ENCODE data around the gene DNAJC4. TPM values are rescaled to one million over a fixed set of nuclear protein-coding genes. Genes with fewer than 3 reads are reported as not detected.

DNAJC4 gene
- polyA plus RNA-seq, 2 of the 4 experiments (the other 2 are of a cell fraction), result 9.8 to 16.2 TPM

DNA sequence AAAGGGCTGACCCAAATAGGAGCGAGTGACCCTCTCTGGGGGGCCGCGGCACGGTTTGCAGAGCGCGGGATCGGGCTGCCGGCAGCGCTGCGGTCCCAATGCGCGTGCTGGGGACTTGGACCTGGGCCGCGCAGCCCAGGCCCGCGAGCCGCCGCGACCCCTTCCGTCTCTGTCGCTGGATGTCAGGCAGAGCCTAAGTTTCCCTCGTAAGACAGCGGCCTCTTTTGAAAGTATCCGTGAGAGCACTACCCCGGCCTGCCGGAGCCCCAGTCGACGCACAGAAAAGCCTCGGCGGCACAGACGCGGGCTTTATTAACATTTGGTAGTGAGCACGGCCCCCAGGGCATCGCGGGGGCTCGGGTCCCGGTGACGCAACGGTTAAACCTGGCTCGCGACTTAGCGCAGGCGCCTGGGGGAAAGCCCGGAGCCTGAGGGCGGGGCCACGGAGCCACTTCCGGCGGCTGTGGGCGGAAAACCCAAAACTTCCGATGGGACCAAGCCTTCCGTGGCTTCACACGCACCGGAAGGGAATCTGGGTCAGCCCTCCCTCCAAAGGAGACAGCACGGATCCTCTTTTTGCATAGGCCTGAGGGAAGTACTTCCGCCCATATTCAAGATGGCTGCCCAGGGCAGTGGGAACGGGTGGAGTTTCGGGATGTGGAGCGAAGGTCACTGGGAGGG is 39.3 kb downstream of the DNAJC4 start:
- peaks cover 32% of the 10 kb centered on the region for H3K4me1 ChIP-seq
- peak overlapping the region; percentile 97 for H3K4me2 ChIP-seq
- H3K9me3 ChIP-seq, result no peaks in the 10 kb centered on the region
- POLR2A ChIA-PET, result interaction anchor here (0.6 to 5.9 kb wide), 13 partner anchors 10 to 84 kb away, joined by 3 to 53 read pairs (median 5); partner anchors contain the start of genes BAD, ESRRA, FKBP2 and GPR137
- DNase-seq (ENCODE audit: low read depth in 1 of 2, low spot score in 1 of 2) (peak; percentile 87 to 100), FAIRE-seq (peak; percentile 59), ATAC-seq (peak; percentile 80 to 91)
- H3K4me3 ChIP-seq, result peak overlapping the region; percentile 72
- WGBS (ENCODE audit: missing lambda C conversion rate), result 3% methylated on average over 29 of the region's 58 CpGs
- CTCF ChIA-PET, result interaction anchor here (0.6 to 16.0 kb wide), 12 partner anchors 11 to 707 kb away, joined by 3 to 220 read pairs (median 4); partner anchors contain the start of genes BAD, CATSPERZ, ESRRA and PLCB3
- peak overlapping the region; percentile 94 to 97 for H3K27ac ChIP-seq
- peak; percentile 56; the same call in 1 of the 2 replicates for TF ChIP-seq PHF8 (IDR thresholded peaks at IDR 0.05; ENCODE audit: borderline replicate concordance, low read depth)
- TF ChIP-seq HOXB5 (CRISPR knock-in tag; IDR thresholded peaks at IDR 0.05), result no peak
- TF ChIP-seq HOXB13 (CRISPR knock-in tag; IDR thresholded peaks at IDR 0.05; ENCODE audit: low read depth), result no peak
- peak; percentile 84; the same call in 1 of the 2 replicates for TF ChIP-seq RNF2 (IDR thresholded peaks at IDR 0.05; ENCODE audit: borderline replicate concordance, low read depth)
- TF ChIP-seq MYC (IDR thresholded peaks at IDR 0.05; ENCODE audit: borderline replicate concordance, low read length), result no peak; the same call in 1 of the 2 replicates
- TF ChIP-seq, protein P1, sequence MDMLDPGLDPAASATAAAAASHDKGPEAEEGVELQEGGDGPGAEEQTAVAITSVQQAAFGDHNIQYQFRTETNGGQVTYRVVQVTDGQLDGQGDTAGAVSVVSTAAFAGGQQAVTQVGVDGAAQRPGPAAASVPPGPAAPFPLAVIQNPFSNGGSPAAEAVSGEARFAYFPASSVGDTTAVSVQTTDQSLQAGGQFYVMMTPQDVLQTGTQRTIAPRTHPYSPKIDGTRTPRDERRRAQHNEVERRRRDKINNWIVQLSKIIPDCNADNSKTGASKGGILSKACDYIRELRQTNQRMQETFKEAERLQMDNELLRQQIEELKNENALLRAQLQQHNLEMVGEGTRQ (IDR thresholded peaks at IDR 0.05), result no peak
- no peak for TF ChIP-seq TFCP2L1 (CRISPR knock-in tag; IDR thresholded peaks at IDR 0.05)
- TF ChIP-seq CHD4 (IDR thresholded peaks at IDR 0.05; ENCODE audit: borderline replicate concordance), result no peak
- TF ChIP-seq HEYL (CRISPR knock-in tag; IDR thresholded peaks at IDR 0.05), result no peak
- TF ChIP-seq CEBPB (IDR thresholded peaks at IDR 0.05), result peak; percentile 75 to 87; a peak in 3 of 4 replicates
- no peak for TF ChIP-seq ZNF302 (CRISPR knock-in tag; IDR thresholded peaks at IDR 0.05)
- TF ChIP-seq, protein P2, sequence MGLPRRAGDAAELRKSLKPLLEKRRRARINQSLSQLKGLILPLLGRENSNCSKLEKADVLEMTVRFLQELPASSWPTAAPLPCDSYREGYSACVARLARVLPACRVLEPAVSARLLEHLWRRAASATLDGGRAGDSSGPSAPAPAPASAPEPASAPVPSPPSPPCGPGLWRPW (IDR thresholded peaks at IDR 0.05), result no peak
- no peak for TF ChIP-seq KDM5A (IDR thresholded peaks at IDR 0.05)
- TF ChIP-seq, protein P3, sequence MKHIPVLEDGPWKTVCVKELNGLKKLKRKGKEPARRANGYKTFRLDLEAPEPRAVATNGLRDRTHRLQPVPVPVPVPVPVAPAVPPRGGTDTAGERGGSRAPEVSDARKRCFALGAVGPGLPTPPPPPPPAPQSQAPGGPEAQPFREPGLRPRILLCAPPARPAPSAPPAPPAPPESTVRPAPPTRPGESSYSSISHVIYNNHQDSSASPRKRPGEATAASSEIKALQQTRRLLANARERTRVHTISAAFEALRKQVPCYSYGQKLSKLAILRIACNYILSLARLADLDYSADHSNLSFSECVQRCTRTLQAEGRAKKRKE (CRISPR knock-in tag; IDR thresholded peaks at IDR 0.05; ENCODE audit: low read depth), result no peak
- TF ChIP-seq, protein P4, sequence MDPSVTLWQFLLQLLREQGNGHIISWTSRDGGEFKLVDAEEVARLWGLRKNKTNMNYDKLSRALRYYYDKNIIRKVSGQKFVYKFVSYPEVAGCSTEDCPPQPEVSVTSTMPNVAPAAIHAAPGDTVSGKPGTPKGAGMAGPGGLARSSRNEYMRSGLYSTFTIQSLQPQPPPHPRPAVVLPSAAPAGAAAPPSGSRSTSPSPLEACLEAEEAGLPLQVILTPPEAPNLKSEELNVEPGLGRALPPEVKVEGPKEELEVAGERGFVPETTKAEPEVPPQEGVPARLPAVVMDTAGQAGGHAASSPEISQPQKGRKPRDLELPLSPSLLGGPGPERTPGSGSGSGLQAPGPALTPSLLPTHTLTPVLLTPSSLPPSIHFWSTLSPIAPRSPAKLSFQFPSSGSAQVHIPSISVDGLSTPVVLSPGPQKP (IDR thresholded peaks at IDR 0.05; ENCODE audit: low read depth, low read length), result no peak
- TF ChIP-seq SREBF2 (IDR thresholded peaks at IDR 0.05), result no peak
- TF ChIP-seq BHLHE40 (IDR thresholded peaks at IDR 0.05; ENCODE audit: low read depth, low read length), result no peak
- TF ChIP-seq, protein P5, sequence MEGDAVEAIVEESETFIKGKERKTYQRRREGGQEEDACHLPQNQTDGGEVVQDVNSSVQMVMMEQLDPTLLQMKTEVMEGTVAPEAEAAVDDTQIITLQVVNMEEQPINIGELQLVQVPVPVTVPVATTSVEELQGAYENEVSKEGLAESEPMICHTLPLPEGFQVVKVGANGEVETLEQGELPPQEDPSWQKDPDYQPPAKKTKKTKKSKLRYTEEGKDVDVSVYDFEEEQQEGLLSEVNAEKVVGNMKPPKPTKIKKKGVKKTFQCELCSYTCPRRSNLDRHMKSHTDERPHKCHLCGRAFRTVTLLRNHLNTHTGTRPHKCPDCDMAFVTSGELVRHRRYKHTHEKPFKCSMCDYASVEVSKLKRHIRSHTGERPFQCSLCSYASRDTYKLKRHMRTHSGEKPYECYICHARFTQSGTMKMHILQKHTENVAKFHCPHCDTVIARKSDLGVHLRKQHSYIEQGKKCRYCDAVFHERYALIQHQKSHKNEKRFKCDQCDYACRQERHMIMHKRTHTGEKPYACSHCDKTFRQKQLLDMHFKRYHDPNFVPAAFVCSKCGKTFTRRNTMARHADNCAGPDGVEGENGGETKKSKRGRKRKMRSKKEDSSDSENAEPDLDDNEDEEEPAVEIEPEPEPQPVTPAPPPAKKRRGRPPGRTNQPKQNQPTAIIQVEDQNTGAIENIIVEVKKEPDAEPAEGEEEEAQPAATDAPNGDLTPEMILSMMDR (IDR thresholded peaks at IDR 0.05), result peak; percentile 12; the same call in 1 of the 3 replicates
- no peak for TF ChIP-seq CHD2 (IDR thresholded peaks at IDR 0.05; ENCODE audit: low read length, partially characterized antibody)
- TF ChIP-seq, protein P6, sequence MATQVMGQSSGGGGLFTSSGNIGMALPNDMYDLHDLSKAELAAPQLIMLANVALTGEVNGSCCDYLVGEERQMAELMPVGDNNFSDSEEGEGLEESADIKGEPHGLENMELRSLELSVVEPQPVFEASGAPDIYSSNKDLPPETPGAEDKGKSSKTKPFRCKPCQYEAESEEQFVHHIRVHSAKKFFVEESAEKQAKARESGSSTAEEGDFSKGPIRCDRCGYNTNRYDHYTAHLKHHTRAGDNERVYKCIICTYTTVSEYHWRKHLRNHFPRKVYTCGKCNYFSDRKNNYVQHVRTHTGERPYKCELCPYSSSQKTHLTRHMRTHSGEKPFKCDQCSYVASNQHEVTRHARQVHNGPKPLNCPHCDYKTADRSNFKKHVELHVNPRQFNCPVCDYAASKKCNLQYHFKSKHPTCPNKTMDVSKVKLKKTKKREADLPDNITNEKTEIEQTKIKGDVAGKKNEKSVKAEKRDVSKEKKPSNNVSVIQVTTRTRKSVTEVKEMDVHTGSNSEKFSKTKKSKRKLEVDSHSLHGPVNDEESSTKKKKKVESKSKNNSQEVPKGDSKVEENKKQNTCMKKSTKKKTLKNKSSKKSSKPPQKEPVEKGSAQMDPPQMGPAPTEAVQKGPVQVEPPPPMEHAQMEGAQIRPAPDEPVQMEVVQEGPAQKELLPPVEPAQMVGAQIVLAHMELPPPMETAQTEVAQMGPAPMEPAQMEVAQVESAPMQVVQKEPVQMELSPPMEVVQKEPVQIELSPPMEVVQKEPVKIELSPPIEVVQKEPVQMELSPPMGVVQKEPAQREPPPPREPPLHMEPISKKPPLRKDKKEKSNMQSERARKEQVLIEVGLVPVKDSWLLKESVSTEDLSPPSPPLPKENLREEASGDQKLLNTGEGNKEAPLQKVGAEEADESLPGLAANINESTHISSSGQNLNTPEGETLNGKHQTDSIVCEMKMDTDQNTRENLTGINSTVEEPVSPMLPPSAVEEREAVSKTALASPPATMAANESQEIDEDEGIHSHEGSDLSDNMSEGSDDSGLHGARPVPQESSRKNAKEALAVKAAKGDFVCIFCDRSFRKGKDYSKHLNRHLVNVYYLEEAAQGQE (IDR thresholded peaks at IDR 0.05), result no peak
- TF ChIP-seq, protein P7, sequence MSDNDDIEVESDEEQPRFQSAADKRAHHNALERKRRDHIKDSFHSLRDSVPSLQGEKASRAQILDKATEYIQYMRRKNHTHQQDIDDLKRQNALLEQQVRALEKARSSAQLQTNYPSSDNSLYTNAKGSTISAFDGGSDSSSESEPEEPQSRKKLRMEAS (IDR thresholded peaks at IDR 0.05), result peak; percentile 84
- TF ChIP-seq NFE2L2 (conservative IDR thresholded peaks at IDR 0.05; ENCODE audit: low read length), result no peak
- no peak for TF ChIP-seq ZSCAN20 (CRISPR knock-in tag; IDR thresholded peaks at IDR 0.05)
- no peak for TF ChIP-seq JUNB (IDR thresholded peaks at IDR 0.05)
- TF ChIP-seq RAD21 (conservative IDR thresholded peaks at IDR 0.05 in 1 of 2, IDR thresholded peaks at IDR 0.05 in 1 of 2), result no peak
- TF ChIP-seq CBX2 (IDR thresholded peaks at IDR 0.05; ENCODE audit: borderline replicate concordance, low read depth), result no peak
- TF ChIP-seq TP53 (CRISPR knock-in tag; IDR thresholded peaks at IDR 0.05), result 0 out of 2 replicates have a peak, but pooled peaks have one; percentile 27
- no peak for TF ChIP-seq HDAC2 (IDR thresholded peaks at IDR 0.05)
- peak; percentile 4; the same call in 1 of the 3 replicates for TF ChIP-seq SMC3 (IDR thresholded peaks at IDR 0.05)
- TF ChIP-seq FOXS1 (CRISPR knock-in tag; IDR thresholded peaks at IDR 0.05), result no peak
- no peak; the same call in 1 of the 2 replicates for TF ChIP-seq ESRRA (IDR thresholded peaks at IDR 0.05; ENCODE audit: borderline replicate concordance, low read length)

All from A549 (cell line).